Tibial artery (tissue), 4 donors: Measurements from ENCODE around the gene UBA1.

Source experiments
- DNase-seq, 2 donors: peaks; one replicate each; pipeline ENCODE4 v3.0.0-alpha.2; 2019
- H3K27ac ChIP-seq, 2 donors: fragments of 200-600 bp; sonication (generic) in 1 of 2; 1 replicate in 1 of 2; 2 replicates in 1 of 2; pipeline ENCODE4 v1.5.1; 2018 to 2019; ENCODE audit warnings: mild to moderate bottlenecking in 1 of 2
- H3K27me3 ChIP-seq, 2 donors: fragments of 200-600 bp; sonication (generic) in 1 of 2; one replicate each; pipeline versions ENCODE4 v1.5.1 to v1.6.0; 2016 to 2019
- H3K36me3 ChIP-seq, 3 donors: fragments of 200-600 bp; sonication (generic) in 2 of 3; one replicate each; pipeline ENCODE4 v1.5.1; 2016 to 2019; ENCODE audit warnings: mild to moderate bottlenecking in 2 of 3
- H3K4me1 ChIP-seq, 4 donors: fragments of 200-600 bp; sonication (generic) in 2 of 4; 1 replicate in 3 of 4; 2 replicates in 1 of 4; pipeline ENCODE4 v1.5.1; 2016 to 2019
- H3K4me3 ChIP-seq, 2 donors: fragments of 200-600 bp; sonication (generic) in 1 of 2; 1 replicate in 1 of 2; 2 replicates in 1 of 2; pipeline ENCODE4 v1.5.1; 2018 to 2019; ENCODE audit warnings: mild to moderate bottlenecking in 2 of 2
- H3K9me3 ChIP-seq, 3 donors: fragments of 200-600 bp; sonication (generic) in 1 of 3; one replicate each; pipeline ENCODE4 v1.5.1; 2016 to 2019
- CTCF ChIP-seq, 2 experiments: fragments of 200-600 bp in 1 of 2; fragments of 450-650 bp in 1 of 2; IDR thresholded peaks; one replicate each; pipeline ENCODE4 v1.5.1; 2017 to 2019; ENCODE audit warnings: antibody characterized with exemption in 2 of 2, mild to moderate bottlenecking in 1 of 2, moderate library complexity in 1 of 2
- intact Hi-C: fragments of 100-400 bp; cut with DNase I; formaldehyde crosslinking; loops from one replicate; pipeline ENCODE4 v1.15.0; 2023; ENCODE audit warnings: low total_unique reads

The UBA1 gene

GRCh38 chrX:47244676-47245075, 51.0 kb downstream of the UBA1 start:
- H3K9me3 ChIP-seq: no peaks in the 10 kb centered on the region
- no peak overlapping the region for H3K27ac ChIP-seq
- TF ChIP-seq CTCF (IDR thresholded peaks at IDR 0.05): no peak
- DNase-seq: no peak
- no peaks in the 10 kb centered on the region for H3K4me1 ChIP-seq
- peaks cover 28 to 72% (median 58%) of the 10 kb centered on the region in 3 donors for H3K36me3 ChIP-seq
- no peaks in the 10 kb centered on the region for H3K27me3 ChIP-seq
- H3K4me3 ChIP-seq: no peak overlapping the region
- intact Hi-C loops: no loop called here

- Histone ChIP-seq H3K4me3 (no peak overlapping the region), H3K9me3 (no peaks in the 10 kb centered on the region), H3K27ac (no peak overlapping the region), H3K4me1 (no peaks in the 10 kb centered on the region), H3K27me3 (no peaks in the 10 kb centered on the region), H3K36me3 (peaks cover 25 to 68% (median 54%) of the 10 kb centered on the region in 3 donors)
- TF ChIP-seq CTCF (IDR thresholded peaks at IDR 0.05): no peak
- no peak for DNase-seq
- intact Hi-C loops: no loop called here
Measured at GRCh38 chrX:47245156-47245555, 51.5 kb downstream of the UBA1 start.

DNA sequence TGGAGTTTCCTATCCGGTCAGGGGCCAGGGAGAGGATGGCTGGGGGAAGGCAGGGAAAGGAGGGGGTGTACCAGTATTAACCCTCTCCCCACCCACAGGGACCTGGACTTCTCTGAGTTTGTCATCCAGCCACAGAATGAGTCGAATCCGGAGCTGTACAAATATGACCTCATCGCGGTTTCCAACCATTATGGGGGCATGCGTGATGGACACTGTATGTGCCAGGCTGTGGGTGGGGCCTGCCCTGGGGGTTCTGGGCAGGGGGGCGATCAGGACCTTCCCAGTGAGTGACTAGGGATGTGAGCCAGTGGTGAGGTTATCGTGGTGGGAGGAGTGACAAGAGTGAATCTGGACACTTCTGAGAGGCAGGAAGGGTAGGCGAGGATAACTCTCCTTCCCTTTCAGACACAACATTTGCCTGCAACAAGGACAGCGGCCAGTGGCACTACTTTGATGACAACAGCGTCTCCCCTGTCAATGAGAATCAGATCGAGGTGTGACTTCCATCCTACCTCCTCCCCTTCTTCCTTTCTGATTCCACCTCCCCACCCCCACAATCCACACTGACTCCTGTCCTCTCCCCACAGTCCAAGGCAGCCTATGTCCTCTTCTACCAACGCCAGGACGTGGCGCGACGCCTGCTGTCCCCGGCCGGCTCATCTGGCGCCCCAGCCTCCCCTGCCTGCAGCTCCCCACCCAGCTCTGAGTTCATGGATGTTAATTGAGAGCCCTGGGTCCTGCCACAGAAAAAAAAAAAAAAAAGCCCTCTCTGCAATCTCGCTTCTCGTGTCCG, 53.8 kb downstream of the UBA1 start:
- DNase-seq: no peak
- Histone ChIP-seq H3K4me1 (no peaks in the 10 kb centered on the region), H3K9me3 (no peaks in the 10 kb centered on the region), H3K27ac (no peak overlapping the region), H3K4me3 (no peak overlapping the region), H3K27me3 (no peaks in the 10 kb centered on the region), H3K36me3 (peaks cover 7 to 46% (median 31%) of the 10 kb centered on the region in 3 donors)
- no peak for TF ChIP-seq CTCF (IDR thresholded peaks at IDR 0.05)
- intact Hi-C loops: no loop called here

- no peaks in the 10 kb centered on the region for H3K27me3 ChIP-seq
- no peak for TF ChIP-seq CTCF (IDR thresholded peaks at IDR 0.05)
- H3K9me3 ChIP-seq: no peaks in the 10 kb centered on the region
- no peaks in the 10 kb centered on the region for H3K4me1 ChIP-seq
- H3K36me3 ChIP-seq: peaks cover 7 to 42% (median 26%) of the 10 kb centered on the region in 3 donors
- H3K4me3 ChIP-seq: no peak overlapping the region
- intact Hi-C loops: no loop called here
- no peak for DNase-seq
- no peak overlapping the region for H3K27ac ChIP-seq
Measured at GRCh38 chrX:47247999-47248320, 54.3 kb downstream of the UBA1 start.

- Histone ChIP-seq H3K4me3 (no peak overlapping the region), H3K9me3 (peaks cover 0 to 2% (median 0%) of the 10 kb centered on the region in 3 donors), H3K36me3 (peaks cover 6 to 36% (median 21%) of the 10 kb centered on the region in 3 donors), H3K27me3 (no peaks in the 10 kb centered on the region), H3K4me1 (no peaks in the 10 kb centered on the region), H3K27ac (no peak overlapping the region)
- intact Hi-C loops: no loop called here
- no peak for TF ChIP-seq CTCF (IDR thresholded peaks at IDR 0.05)
- DNase-seq: no peak
Measured at GRCh38 chrX:47248576-47248975, 54.9 kb downstream of the UBA1 start.
